Epithelial cell of umbilical artery (primary cell): ENCODE data around the gene SYNE4. TPM values are rescaled to one million over a fixed set of nuclear protein-coding genes. Genes with fewer than 3 reads are reported as not detected.

ENCODE experiments used
- total RNA-seq: library from RNA; depleted of rRNA; stranded (reverse); fragments of >200 nt; gene quantifications from 2 replicates; pipeline ENCODE4 v1.2.3, GENCODE V29; 2014

Gene SYNE4, protein sequence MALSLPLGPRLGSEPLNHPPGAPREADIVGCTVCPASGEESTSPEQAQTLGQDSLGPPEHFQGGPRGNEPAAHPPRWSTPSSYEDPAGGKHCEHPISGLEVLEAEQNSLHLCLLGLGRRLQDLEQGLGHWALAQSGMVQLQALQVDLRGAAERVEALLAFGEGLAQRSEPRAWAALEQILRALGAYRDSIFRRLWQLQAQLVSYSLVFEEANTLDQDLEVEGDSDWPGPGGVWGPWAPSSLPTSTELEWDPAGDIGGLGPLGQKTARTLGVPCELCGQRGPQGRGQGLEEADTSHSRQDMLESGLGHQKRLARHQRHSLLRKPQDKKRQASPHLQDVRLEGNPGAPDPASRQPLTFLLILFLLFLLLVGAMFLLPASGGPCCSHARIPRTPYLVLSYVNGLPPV
- not detected in 2 replicates for total RNA-seq

DNA sequence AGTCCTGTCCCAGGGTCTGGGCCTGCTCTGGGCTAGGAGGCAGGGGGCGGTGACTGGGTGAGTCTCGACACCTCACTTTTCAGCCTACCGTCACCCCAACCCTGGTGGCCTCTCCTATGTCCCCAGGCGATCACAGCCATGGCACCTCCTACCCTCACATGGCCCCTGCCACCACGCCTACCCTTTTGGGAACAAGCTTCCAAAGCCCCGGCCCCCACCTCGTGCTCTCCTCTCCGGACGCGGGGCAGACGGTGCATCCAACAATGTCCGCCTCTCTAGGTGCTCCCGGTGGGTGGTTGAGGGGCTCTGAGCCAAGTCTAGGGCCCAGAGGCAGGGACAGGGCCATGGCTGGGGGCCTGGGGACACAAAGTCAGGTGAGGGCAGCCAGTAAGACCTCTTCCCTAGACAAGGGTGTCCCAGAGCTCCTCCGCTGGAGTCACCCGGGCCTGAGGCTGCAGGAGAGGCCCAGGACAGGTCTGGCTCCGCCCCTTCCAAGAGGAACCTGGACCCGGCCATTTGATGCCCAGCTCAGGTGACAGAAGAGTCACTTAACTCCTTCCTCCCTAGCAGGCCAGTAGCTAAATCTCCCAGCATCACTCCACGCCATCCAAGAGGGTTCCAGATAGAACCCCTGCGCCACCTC lies at the start of gene SYNE4:
Gene SYNE4, minus strand, starts transcription at position 478 of the 643 bp plus-strand sequence. Its CDS starts 132 bp downstream, at position 346.

DNA sequence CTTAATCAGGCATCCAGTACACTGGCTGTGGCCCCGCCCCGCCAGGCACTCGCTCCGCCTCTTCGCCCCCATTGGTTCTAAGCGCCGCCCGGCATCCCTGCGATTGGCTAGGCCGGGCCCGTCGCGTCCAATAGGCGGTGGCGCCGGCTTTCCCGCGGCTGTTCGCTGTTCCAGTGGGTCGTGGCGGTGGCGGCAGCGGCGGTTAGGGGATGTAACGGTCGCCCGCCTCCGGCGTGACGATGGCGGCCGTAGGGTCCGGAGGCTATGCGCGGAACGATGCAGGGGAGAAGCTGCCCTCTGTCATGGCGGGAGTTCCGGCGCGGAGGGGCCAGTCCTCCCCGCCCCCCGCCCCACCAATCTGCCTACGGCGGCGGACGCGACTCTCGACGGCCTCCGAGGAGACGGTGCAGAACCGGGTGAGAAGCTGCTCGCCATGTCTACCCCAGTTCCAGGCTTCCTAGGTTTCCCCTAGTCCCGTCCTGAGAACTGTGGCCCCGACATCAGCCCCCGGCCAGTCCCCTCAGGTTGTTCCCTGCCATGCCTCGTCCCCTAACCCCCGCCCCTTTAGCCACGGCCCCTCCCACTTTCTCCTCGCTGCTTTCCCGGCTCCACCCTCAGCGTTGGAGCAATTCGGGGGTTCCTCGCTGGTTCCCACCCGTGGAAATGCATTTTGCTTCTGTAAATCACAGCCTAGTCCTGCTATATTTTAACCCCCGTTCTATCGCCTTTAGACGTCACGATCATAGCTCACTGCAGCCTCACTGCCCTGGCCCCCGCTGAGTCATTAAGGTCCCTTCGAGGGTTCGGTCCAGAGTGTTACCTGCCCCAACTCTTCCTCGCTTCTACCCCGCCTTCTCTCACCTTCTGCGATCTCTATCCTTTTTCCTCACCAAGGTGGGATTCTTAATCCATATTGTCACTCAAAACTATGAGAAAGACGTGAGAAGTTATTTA lies 46.4 kb upstream of the SYNE4 start, which contains the start of gene WDR62:
Gene WDR62, plus strand, starts transcription at position 165 of the 954 bp plus-strand sequence. Its CDS starts 75 bp downstream, at position 240.

DNA sequence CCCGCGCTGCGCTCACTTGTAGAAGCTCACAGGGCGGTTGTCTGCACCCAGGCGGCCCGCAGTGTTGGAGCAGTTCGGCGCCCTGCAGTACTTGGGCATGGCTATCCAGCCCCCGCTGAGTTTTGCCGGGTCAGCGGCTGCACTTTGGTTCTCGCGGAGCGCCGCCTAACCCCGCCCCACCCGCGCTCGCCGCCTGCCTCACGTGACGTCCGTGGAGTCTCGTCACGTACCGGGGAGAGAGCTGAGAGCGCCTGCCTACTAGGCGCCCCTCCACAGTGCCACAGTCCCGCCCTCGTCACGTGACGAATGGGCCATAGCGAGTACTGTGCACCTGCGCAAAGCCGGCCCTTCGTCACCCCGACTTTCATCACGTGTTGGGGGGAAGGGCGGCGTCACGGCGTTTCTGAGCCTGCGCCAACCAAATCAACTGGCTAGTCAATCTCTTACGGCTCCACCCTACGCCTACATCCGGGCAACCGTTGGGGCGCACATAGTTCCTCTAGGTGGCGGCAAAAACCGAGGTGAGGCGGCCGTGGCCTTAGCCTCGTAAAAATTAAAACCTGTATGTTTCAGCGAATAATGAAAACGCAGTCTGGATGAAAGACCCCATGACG lies 45.6 kb upstream of the SYNE4 start, which contains the start of gene THAP8:
Gene THAP8, minus strand, starts transcription at position 167 of the 614 bp plus-strand sequence. Its CDS starts 68 bp downstream, at position 99.

DNA sequence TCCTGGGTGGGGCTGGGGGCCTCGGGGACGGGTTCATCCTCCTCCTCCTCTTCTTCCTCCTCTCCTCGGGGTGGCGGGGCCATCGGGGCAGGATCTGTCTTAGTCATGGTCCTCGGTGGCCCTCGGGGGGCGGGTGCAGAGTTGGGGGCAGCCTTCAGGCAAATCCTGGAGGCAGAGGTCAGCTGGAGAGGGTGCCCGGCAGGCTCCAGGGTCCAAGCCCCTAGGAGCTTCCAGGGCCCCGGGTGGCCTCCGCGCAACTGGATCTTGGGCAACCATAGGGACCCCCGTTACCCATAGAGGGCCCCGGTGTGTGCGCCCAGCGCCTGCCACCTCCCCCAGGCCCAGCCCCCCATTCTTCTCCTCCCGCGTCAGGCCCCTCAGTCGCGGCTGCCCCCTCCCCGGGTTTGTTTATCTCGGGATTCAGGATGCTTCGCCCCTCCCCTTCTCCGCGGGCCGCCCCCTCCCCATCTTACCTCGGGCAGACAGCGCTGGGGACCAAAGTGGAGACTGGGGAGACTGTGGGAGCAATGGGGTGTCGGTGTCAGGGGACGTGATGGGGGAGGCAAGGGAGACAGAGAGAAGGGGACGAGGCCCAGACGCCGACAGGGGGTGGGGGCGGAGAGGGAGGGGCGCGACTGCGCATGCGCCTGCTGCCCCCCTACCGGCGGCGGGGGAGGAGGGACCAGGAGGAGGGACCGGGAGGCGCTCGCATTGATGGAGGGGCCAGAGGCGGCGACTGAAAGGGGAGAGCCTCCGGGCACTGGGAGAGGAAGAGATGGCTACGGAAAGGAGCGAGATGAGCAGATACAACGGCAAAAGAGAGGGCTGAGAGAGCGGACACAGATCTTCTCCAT lies 23.9 kb upstream of the SYNE4 start, which contains the start of gene CLIP3:
Gene CLIP3, minus strand, starts transcription at position 623 of the 854 bp plus-strand sequence. Its CDS starts 516 bp downstream, at position 107.

DNA sequence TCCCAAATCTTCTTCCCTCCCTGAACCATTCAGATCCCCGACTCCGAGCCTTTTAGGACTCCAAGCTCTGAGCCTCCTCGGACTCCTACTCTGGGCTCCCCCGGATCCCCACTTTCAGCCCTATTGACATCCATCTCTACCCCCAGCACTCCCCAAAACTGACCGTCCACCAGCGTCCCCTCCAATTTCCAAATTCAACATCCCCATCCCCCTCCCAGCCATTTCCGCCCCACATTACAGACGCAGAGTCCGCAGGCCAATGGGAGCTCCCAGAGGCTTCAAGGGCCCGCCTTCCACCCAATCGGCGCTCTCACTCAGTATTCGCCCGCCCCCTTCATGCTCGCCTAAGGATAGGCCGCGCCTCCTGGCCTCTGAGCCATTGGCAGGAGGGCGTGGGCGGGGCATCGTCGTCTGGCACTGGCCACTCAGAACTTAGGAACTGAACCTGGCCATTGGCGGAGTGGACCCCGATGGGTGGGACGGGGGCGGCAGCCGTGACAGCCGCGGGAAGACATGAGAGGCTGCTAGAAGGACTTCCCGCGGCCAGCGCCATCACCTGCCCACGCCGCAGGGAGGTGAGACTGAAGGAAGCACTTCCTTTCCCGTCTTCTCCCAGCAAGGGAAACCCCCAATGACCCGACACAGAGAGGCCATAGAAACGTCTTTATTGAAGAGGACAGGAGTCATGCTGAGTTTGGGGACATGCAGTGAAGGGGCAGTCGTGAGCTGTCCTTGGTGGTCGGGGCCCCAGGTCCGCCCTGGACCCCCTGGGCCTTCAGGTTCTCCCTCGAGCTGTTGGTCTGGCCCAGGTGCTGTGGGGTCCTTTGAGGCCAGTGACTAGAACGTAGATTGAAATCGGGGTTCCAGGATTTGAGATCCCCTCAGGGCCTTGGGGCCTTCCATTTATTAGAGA lies 5.7 kb upstream of the SYNE4 start, which contains the start of gene ALKBH6:
Gene ALKBH6, minus strand, starts transcription at position 202 of the 913 bp plus-strand sequence. CDS start 816 bp downstream, outside the sequence.

DNA sequence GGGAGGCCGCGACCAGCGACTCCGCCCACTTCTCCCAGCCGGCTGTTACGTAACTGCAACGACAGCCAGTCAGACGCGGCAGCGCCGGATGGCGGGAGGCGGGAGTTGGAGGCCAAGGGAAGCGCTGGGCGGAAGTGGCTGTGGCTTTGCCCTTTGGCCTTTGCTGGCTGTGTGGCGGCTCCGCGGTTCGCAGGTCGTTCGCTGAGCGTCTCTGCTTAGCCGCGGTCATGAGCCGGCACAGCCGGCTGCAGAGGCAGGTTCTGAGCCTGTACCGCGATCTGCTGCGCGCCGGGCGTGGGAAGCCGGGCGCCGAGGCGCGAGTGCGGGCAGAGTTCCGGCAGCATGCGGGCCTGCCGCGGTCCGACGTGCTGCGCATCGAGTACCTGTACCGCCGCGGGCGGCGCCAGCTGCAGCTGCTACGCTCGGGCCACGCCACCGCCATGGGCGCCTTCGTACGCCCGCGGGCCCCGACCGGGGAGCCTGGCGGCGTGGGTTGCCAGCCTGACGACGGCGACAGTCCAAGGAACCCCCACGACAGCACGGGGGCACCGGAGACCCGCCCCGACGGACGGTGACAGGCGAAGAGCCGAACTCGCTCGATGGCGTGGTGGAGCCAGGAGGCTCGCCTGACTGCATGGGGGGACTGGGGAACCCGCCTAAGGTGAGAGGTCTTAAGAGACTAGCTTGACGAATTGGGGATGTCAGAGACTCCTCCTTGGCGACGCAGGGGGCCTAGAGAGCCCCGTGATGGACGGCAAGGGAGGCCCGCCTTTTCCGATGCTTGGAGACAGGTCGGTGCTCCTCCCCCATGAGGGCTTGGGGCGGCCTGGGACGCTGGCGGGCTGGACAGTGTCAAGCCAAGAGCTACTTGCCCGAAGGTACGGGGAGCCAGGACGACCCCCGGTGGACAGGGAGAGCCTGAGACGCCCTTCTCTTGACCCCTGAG lies 13.3 kb downstream of the SYNE4 start, which contains the start of gene SDHAF1:
Gene SDHAF1, plus strand, starts transcription at position 141 of the 946 bp plus-strand sequence. Its CDS starts 87 bp downstream, at position 228.

Other genes with a start within 250 kb of the SYNE4 start
- gene ARHGAP33, start 233.2 kb downstream of the SYNE4 start, total RNA-seq: 2.6 and 4.0 TPM in 2 replicates
- not detected in 2 replicates for gene PRODH2, start 196.0 kb downstream of the SYNE4 start, total RNA-seq
- gene NPHS1, start 156.3 kb downstream of the SYNE4 start, total RNA-seq: not detected in 2 replicates
- gene KIRREL2, start 151.9 kb downstream of the SYNE4 start, total RNA-seq: 0.15 TPM in 1 of 2 replicates, not detected in the other
- 1.2 and 5.5 TPM in 2 replicates for gene APLP1, start 140.2 kb downstream of the SYNE4 start, total RNA-seq
- gene NFKBID, start 108.3 kb downstream of the SYNE4 start, total RNA-seq: 1.6 and 17.5 TPM in 2 replicates
- not detected in 2 replicates for gene HCST, start 106.3 kb downstream of the SYNE4 start, total RNA-seq
- not detected in 2 replicates for gene TYROBP, start 100.5 kb downstream of the SYNE4 start, total RNA-seq
- gene LRFN3, start 72.4 kb downstream of the SYNE4 start, total RNA-seq: 1.3 and 2.4 TPM in 2 replicates
- 10.9 and 18.2 TPM in 2 replicates for gene SDHAF1, start 13.6 kb downstream of the SYNE4 start, total RNA-seq
- gene ALKBH6, start 5.4 kb upstream of the SYNE4 start, total RNA-seq: 12.3 and 22.2 TPM in 2 replicates
- 1.8 and 1.9 TPM in 2 replicates for gene CLIP3, start 24.1 kb upstream of the SYNE4 start, total RNA-seq
- gene THAP8, start 45.5 kb upstream of the SYNE4 start, total RNA-seq: 0.65 and 1.2 TPM in 2 replicates
- gene WDR62, start 46.1 kb upstream of the SYNE4 start, total RNA-seq: 4.2 and 7.0 TPM in 2 replicates
- gene OVOL3, start 102.3 kb upstream of the SYNE4 start, total RNA-seq: not detected in 2 replicates
- 73.7 and 126 TPM in 2 replicates for gene POLR2I, start 106.1 kb upstream of the SYNE4 start, total RNA-seq
- gene TBCB, start 106.7 kb upstream of the SYNE4 start, total RNA-seq: 215 and 250 TPM in 2 replicates
- 183 and 230 TPM in 2 replicates for gene CAPNS1, start 131.3 kb upstream of the SYNE4 start, total RNA-seq
- gene COX7A1, start 143.6 kb upstream of the SYNE4 start, total RNA-seq: 2.0 and 2.3 TPM in 2 replicates
- 5.5 TPM in 2 replicates for gene ZNF565, start 205.9 kb upstream of the SYNE4 start, total RNA-seq
- gene ZNF146, start 206.3 kb upstream of the SYNE4 start, total RNA-seq: 132 and 153 TPM in 2 replicates